ENCODE measurements around the gene ZXDA. TPM values are rescaled to one million over a fixed set of nuclear protein-coding genes. Genes with fewer than 3 reads are reported as not detected.

The ZXDA gene
- total and polyA plus RNA-seq, 9 of the 15 experiments (the other 6 are each of a cell fraction or from before 2014, with no cell fraction given), result 0.01 to 0.51 (median 0.28) TPM; not detected in 1

DNA sequence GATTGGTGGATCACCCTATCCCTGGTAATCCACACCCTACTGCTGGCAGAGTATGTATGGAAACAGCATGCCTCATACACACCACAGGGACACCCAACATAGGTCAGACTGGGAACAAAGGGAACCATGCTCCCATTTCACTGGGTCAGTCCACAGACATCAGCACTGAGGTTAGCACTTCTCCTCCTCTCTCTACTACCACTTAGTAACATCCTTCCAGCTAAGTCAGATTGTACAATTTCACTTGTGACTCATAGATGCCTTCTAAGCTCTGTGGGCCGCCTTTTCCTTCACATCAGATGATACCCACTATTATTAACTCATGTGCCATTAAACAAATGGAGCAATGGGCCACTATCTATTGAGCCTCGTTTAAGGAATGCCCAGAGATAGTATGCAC, 15.5 kb upstream of the ZXDA start:
- in situ Hi-C loops (cut with MboI) (no loop called here), intact Hi-C loops (cut with micrococcal nuclease) (no loop called here)
- WGBS (ENCODE audit: insufficient coverage, low coverage, missing lambda C conversion rate), result 7% methylated on average over 2 of the region's 2 CpGs
- H3K9me1 ChIP-seq (ENCODE audit: control insufficient read depth, insufficient read depth, low read length), result no peaks in the 10 kb centered on the region
- H3K4me1 ChIP-seq (replicated peaks in 1 of 2; ENCODE audit: control insufficient read depth in 2 of 2, insufficient read depth in 2 of 2, low read length in 2 of 2), result no peaks in the 10 kb centered on the region
- ATAC-seq, result no peak
- no peaks in the 10 kb centered on the region for H3K9me3 ChIP-seq (replicated peaks; ENCODE audit: control insufficient read depth, insufficient read depth, low read depth, low read length)
- no peaks in the 10 kb centered on the region for H3K27me3 ChIP-seq (ENCODE audit: control insufficient read depth in 2 of 2, insufficient read depth in 2 of 2, low read length in 2 of 2)
- BruUV-seq (replicated peaks), result no TSS peak
- H3K9ac ChIP-seq (ENCODE audit: insufficient read depth in 1 of 2, low read depth in 2 of 2, low read length in 2 of 2), result no peak overlapping the region
- POLR2A ChIA-PET, result no interaction called here
- CTCF ChIA-PET (ENCODE audit: low intra/inter-chr PET ratio), result no interaction called here
- H3K79me2 ChIP-seq (ENCODE audit: control insufficient read depth, insufficient read depth, low read length), result no peaks in the 10 kb centered on the region
- H2AFZ ChIP-seq (ENCODE audit: low read depth, low read length), result no peak overlapping the region
- no peak overlapping the region for H3K4me3 ChIP-seq
- FAIRE-seq, result no peak
- H3K36me3 ChIP-seq (ENCODE audit: control insufficient read depth, insufficient read depth, low read length), result no peaks in the 10 kb centered on the region
- no peak for DNase-seq (ENCODE audit: extremely low read depth in 1 of 4, low spot score in 3 of 4)
- no peak overlapping the region for H3K4me2 ChIP-seq (ENCODE audit: insufficient read depth, low read length)
- no peak overlapping the region for H3K27ac ChIP-seq (ENCODE audit: extremely low read depth, low read depth, low read length)
- H4K20me1 ChIP-seq (replicated peaks; ENCODE audit: control insufficient read depth, insufficient read depth, low read length), result no peaks in the 10 kb centered on the region
- no peak for TF ChIP-seq C11orf30 (IDR thresholded peaks at IDR 0.05; ENCODE audit: low read depth)
- no peak for TF ChIP-seq ZNF121 (CRISPR knock-in tag; conservative IDR thresholded peaks at IDR 0.05)
- TF ChIP-seq RCOR1 (IDR thresholded peaks at IDR 0.05; ENCODE audit: borderline replicate concordance in 1 of 2, low read depth in 2 of 2, low read length in 2 of 2), result no peak
- no peak for TF ChIP-seq PCBP2 (IDR thresholded peaks at IDR 0.05; ENCODE audit: low read depth, low read length, poor library complexity, severe bottlenecking)
- no peak for TF ChIP-seq TRIM24 (IDR thresholded peaks at IDR 0.05)
- no peak for TF ChIP-seq ARID2 (IDR thresholded peaks at IDR 0.05)
- no peak for TF ChIP-seq DNMT1 (IDR thresholded peaks at IDR 0.05)
- no peak for TF ChIP-seq ATF7 (IDR thresholded peaks at IDR 0.05)
- TF ChIP-seq NFYB (IDR thresholded peaks at IDR 0.05; ENCODE audit: extremely low read depth, insufficient read length), result no peak
- no peak for TF ChIP-seq CBX5 (IDR thresholded peaks at IDR 0.05; ENCODE audit: borderline replicate concordance, low read depth)
- TF ChIP-seq FOXA3 (CRISPR knock-in tag; conservative IDR thresholded peaks at IDR 0.05 in 1 of 2, IDR thresholded peaks at IDR 0.05 in 1 of 2), result no peak
- no peak for TF ChIP-seq RFX5 (IDR thresholded peaks at IDR 0.05; ENCODE audit: low read depth, low read length)
- TF ChIP-seq ZNF3 (CRISPR knock-in tag; IDR thresholded peaks at IDR 0.05), result no peak
- TF ChIP-seq ARNT (IDR thresholded peaks at IDR 0.05), result no peak
- no peak for TF ChIP-seq ZNF12 (CRISPR knock-in tag; IDR thresholded peaks at IDR 0.05)
- TF ChIP-seq HEY1 (CRISPR knock-in tag; IDR thresholded peaks at IDR 0.05; ENCODE audit: borderline replicate concordance), result no peak

Data from K562 (cell line).